ENCODE results near the gene NKAIN2. TPM values are rescaled to one million over a fixed set of nuclear protein-coding genes. Genes with fewer than 3 reads are reported as not detected.

NKAIN2 gene
- total and polyA plus RNA-seq, 2 donors (not counting 3 experiments of a cell fraction or from before 2014, with no cell fraction given), result 0.03 TPM; not detected in 1

- Histone ChIP-seq H3K27me3 (ENCODE audit: control insufficient read depth in 2 of 2, insufficient read depth in 2 of 2, low read length in 2 of 2) (peaks cover 2 to 8% of the 10 kb centered on the region in 2 experiments), H4K20me1 (replicated peaks; ENCODE audit: control insufficient read depth, extremely low read depth, insufficient read depth, low read length) (no peaks in the 10 kb centered on the region), H2AFZ (ENCODE audit: low read depth, low read length) (no peak overlapping the region), H3K9me1 (replicated peaks; ENCODE audit: control insufficient read depth, extremely low read depth, insufficient read depth, low read length) (no peaks in the 10 kb centered on the region), H3K4me1 (ENCODE audit: control insufficient read depth, extremely low read depth, insufficient read depth, low read length) (no peaks in the 10 kb centered on the region), H3K4me2 (ENCODE audit: insufficient read depth, low read length) (no peak overlapping the region), H3K9me3 (replicated peaks; ENCODE audit: control insufficient read depth, insufficient read depth, low read length) (no peaks in the 10 kb centered on the region), H3K36me3 (ENCODE audit: control insufficient read depth in 2 of 2, extremely low read depth in 1 of 2, insufficient read depth in 2 of 2, low read length in 2 of 2) (no peaks in the 10 kb centered on the region), H3K9ac (replicated peaks; ENCODE audit: extremely low read depth, insufficient read depth, low read length) (no peak overlapping the region), H3K4me3 (replicated peaks in 1 of 3; ENCODE audit: insufficient read depth in 1 of 3, low read depth in 1 of 3, low read length in 3 of 3) (no peak overlapping the region), H3K79me2 (ENCODE audit: control insufficient read depth, insufficient read depth, low read length) (no peaks in the 10 kb centered on the region), H3K27ac (ENCODE audit: insufficient read depth, low read depth, low read length) (no peak overlapping the region)
- FAIRE-seq (no peak), DNase-seq (ENCODE audit: low read depth, low spot score) (no peak)
- intact Hi-C loops (cut with micrococcal nuclease) (loop anchor here (5.0 to 10.0 kb wide), 2 partner anchors 999 to 1376 kb away; no protein-coding TSS in a partner anchor), dilution Hi-C loops (cut with MboI; ENCODE audit: extremely low pct_ligation_motif_present, low sequenced_read_pairs) (no loop called here)
- BruUV-seq (replicated peaks), result no TSS peak
- ChIA-PET POLR2A (no interaction called here), CTCF (no interaction called here)
- TF ChIP-seq POLR2A (IDR thresholded peaks at IDR 0.05; ENCODE audit: low read depth, low read length) (no peak), MAX (IDR thresholded peaks at IDR 0.05; ENCODE audit: insufficient read depth, insufficient read length) (no peak), FOS (IDR thresholded peaks at IDR 0.05; ENCODE audit: borderline replicate concordance, insufficient read depth, low read length) (no peak), JUN (IDR thresholded peaks at IDR 0.05; ENCODE audit: borderline replicate concordance, insufficient read depth, insufficient read length, low read depth) (no peak), CTCF (IDR thresholded peaks at IDR 0.05; ENCODE audit: extremely low read depth in 1 of 2, insufficient read depth in 1 of 2, low read depth in 1 of 2, low read length in 2 of 2) (no peak), MYC (IDR thresholded peaks at IDR 0.05; ENCODE audit: low read depth, low read length) (no peak), GATA2 (IDR thresholded peaks at IDR 0.05; ENCODE audit: insufficient read depth, insufficient read length, low read depth, low read length) (no peak), EZH2 (IDR thresholded peaks at IDR 0.05; ENCODE audit: borderline replicate concordance, low read depth, low read length, severe bottlenecking) (no peak), POLR2AphosphoS5 (IDR thresholded peaks at IDR 0.05; ENCODE audit: insufficient read depth, low read depth, low read length) (no peak)
Observed at GRCh38 chr6:124791156-124791555, 987.5 kb downstream of the NKAIN2 start.
